Cerebellar nuclear complex (tissue), 1 donor: ENCODE data around the gene CHRNE.
"Not testable (repeated sequence)": the region's sequence is repeated elsewhere in the genome, so short reads cannot be mapped to it uniquely, and the experiment has no call there.

Source experiments
- DNase-seq, 2 experiments: peaks; one replicate each; lab custom pipeline; 2025; lab: John Stamatoyannopoulos, UW

Gene CHRNE

GRCh38 chr17:4906642-4907041 lies 3.7 kb upstream of the CHRNE start:
- DNase-seq, result not testable (repeated sequence)

- no peak for DNase-seq
Measured at GRCh38 chr17:4902540-4902939, 358 bp downstream of the CHRNE start.

- DNase-seq, result no peak
Measured at GRCh38 chr17:4901648-4902344, 1.1 kb downstream of the CHRNE start.

GRCh38 chr17:4901108-4901647 lies 1.7 kb downstream of the CHRNE start:
- DNase-seq, result no peak

GRCh38 chr17:4900231-4901107 lies 2.4 kb downstream of the CHRNE start:
- no peak for DNase-seq

- DNase-seq, result peak in 1 of 2 experiments; percentile 39
Measured at GRCh38 chr17:4899341-4900230, 3.3 kb downstream of the CHRNE start, which contains the start of gene C17orf107. TSS of gene C17orf107 (plus strand) at chr17:4899536. CDS start at chr17:4899763, 227 bp downstream.

- DNase-seq, result no peak
Measured at GRCh38 chr17:4898927-4899326, 4.0 kb downstream of the CHRNE start.

GRCh38 chr17:4898351-4898750 lies 4.5 kb downstream of the CHRNE start:
- DNase-seq, result no peak

GRCh38 chr17:4897785-4898184 lies 5.1 kb downstream of the CHRNE start:
- DNase-seq, result no peak

- no peak for DNase-seq
Measured at GRCh38 chr17:4897198-4897687, 5.7 kb downstream of the CHRNE start.

- DNase-seq, result no peak
Measured at GRCh38 chr17:4896332-4897197, 6.3 kb downstream of the CHRNE start.

- no peak for DNase-seq
Measured at GRCh38 chr17:4895657-4896331, 7.1 kb downstream of the CHRNE start.

- no peak for DNase-seq
Measured at GRCh38 chr17:4895121-4895520, 7.8 kb downstream of the CHRNE start.

- DNase-seq, result no peak
Measured at GRCh38 chr17:4893721-4894560, 9.0 kb downstream of the CHRNE start.

GRCh38 chr17:4893272-4893671 lies 9.6 kb downstream of the CHRNE start:
- DNase-seq, result no peak

GRCh38 chr17:4892499-4893221 lies 10.2 kb downstream of the CHRNE start:
- no peak for DNase-seq

GRCh38 chr17:4891411-4892410 lies 11.2 kb downstream of the CHRNE start:
- DNase-seq, result no peak
